Common myeloid progenitor, CD34-positive (primary cell): Measurements from ENCODE around the gene MBOAT7.

ENCODE experiments used
- CTCF ChIA-PET: fragments of 350-600 bp; sonication (Branson Sonifier 250); formaldehyde crosslinking; loops from one replicate; lab custom pipeline; 2021; ENCODE audit warnings: antibody characterized with exemption; lab: Charles Lee
- POLR2A ChIA-PET: fragments of 350-600 bp; sonication (Branson Sonifier 250); formaldehyde crosslinking; loops from one replicate; lab custom pipeline; 2021; ENCODE audit warnings: antibody characterized with exemption; lab: Charles Lee
- DNase-seq, 3 donors: peaks; one replicate each; pipeline versions ENCODE4 v3.0.0 to v3.0.0-alpha.2; 2013
- H3K27ac ChIP-seq, 2 experiments: 1 replicate in 1 of 2; 2 replicates in 1 of 2; pipeline ENCODE4 v1.7.0; 2013; ENCODE audit warnings: inconsistent platforms in 2 of 2, low read length in 2 of 2, mild to moderate bottlenecking in 2 of 2, low read depth in 1 of 2, moderate library complexity in 1 of 2; ENCODE audit not compliant: severe bottlenecking in 2 of 2, insufficient read depth in 1 of 2, poor library complexity in 1 of 2
- H3K27me3 ChIP-seq, 5 experiments: replicated peaks in 2 of 5; 1 replicate in 3 of 5; 2 replicates in 2 of 5; pipeline versions ENCODE4 v1.6.1 to v1.7.0; 2013; ENCODE audit warnings: low read length in 4 of 5, mild to moderate bottlenecking in 2 of 5, moderate library complexity in 2 of 5, inconsistent platforms in 1 of 5; ENCODE audit not compliant: insufficient read depth in 5 of 5, control insufficient read depth in 4 of 5
- H3K36me3 ChIP-seq, 4 experiments: 1 replicate in 2 of 4; 2 replicates in 2 of 4; pipeline versions ENCODE4 v1.6.1 to v1.7.0; 2013; ENCODE audit warnings: low read length in 3 of 4, control low read depth in 1 of 4, mild to moderate bottlenecking in 1 of 4; ENCODE audit not compliant: control insufficient read depth in 4 of 4, insufficient read depth in 4 of 4
- H3K4me1 ChIP-seq, 4 experiments: 1 replicate in 3 of 4; 2 replicates in 1 of 4; pipeline versions ENCODE4 v1.6.1 to v1.7.1; 2013; ENCODE audit warnings: low read length in 3 of 4, mild to moderate bottlenecking in 3 of 4, control low read depth in 1 of 4, inconsistent platforms in 1 of 4, moderate library complexity in 1 of 4; ENCODE audit not compliant: control insufficient read depth in 4 of 4, insufficient read depth in 4 of 4; ENCODE audit errors: control extremely low read depth in 1 of 4
- H3K4me3 ChIP-seq, 7 experiments: 1 replicate in 4 of 7; 2 replicates in 3 of 7; pipeline versions ENCODE4 v1.5.1 to v1.7.0; 2013; ENCODE audit warnings: mild to moderate bottlenecking in 7 of 7, low read length in 6 of 7, moderate library complexity in 6 of 7, inconsistent platforms in 2 of 7, low read depth in 2 of 7, control low read depth in 1 of 7; ENCODE audit not compliant: insufficient read depth in 4 of 7, control insufficient read depth in 1 of 7; ENCODE audit errors: extremely low read depth in 1 of 7
- H3K9me3 ChIP-seq, 5 experiments: 1 replicate in 4 of 5; 2 replicates in 1 of 5; pipeline versions ENCODE4 v1.6.1 to v1.7.1; 2013; ENCODE audit warnings: low read length in 4 of 5, mild to moderate bottlenecking in 2 of 5, inconsistent platforms in 1 of 5, low read depth in 1 of 5, moderate library complexity in 1 of 5; ENCODE audit not compliant: control insufficient read depth in 4 of 5, insufficient read depth in 2 of 5; ENCODE audit errors: control extremely low read depth in 1 of 5
- WGBS: methylation state at CpG from one replicate; pipeline ENCODE4 v1.1.5; 2013; ENCODE audit not compliant: insufficient coverage; 5-methylcytosine and 5-hydroxymethylcytosine counted together

Gene MBOAT7

DNA sequence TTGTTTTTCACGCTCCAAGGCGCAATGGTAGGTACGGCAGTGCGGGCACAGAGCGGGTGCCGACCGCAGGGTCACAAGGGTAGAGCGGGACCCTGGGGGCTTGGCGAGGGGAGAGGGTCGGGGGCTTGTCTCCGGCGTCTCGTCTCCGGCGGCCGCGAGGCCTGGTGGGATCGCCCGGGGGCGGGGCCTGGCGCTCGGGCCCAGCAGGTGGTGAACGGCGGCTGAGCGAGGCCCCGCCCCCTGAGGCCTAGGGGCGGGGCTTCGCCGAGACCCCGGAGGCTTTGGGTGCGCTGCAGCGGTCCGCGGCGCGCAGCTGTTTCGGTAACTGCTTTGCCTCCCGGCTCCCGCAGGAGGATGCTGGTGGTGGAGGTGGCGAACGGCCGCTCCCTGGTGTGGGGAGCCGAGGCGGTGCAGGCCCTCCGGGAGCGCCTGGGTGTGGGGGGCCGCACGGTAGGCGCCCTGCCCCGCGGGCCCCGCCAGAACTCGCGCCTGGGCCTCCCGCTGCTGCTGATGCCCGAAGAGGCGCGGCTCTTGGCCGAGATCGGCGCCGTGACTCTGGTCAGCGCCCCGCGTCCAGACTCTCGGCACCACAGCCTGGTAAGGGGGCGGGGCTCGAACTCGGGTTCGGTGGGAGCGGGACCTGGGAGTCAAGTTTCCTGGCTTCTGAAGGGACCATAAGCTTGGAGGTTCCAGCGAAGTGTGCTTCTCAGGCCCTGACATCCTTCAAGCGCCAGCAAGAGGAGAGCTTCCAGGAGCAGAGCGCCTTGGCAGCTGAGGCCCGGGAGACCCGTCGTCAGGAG is 1.8 kb upstream of the MBOAT7 start, which contains the start of gene TSEN34:
Gene TSEN34, plus strand, starts transcription at position 298 of the 800 bp plus-strand sequence. Its CDS starts 57 bp downstream, at position 355.
- H3K27me3 ChIP-seq: no peaks in the 10 kb centered on the region
- DNase-seq: peak in 2 of 3 donors; percentile 88 to 92
- no peaks in the 10 kb centered on the region for H3K9me3 ChIP-seq
- peaks cover 4 to 37% (median 32%) of the 10 kb centered on the region in 4 experiments for H3K4me1 ChIP-seq
- H3K36me3 ChIP-seq: peaks cover 6 to 34% (median 22%) of the 10 kb centered on the region in 4 experiments
- CTCF ChIA-PET: interaction anchor here (1.3 to 2.7 kb wide), 4 partner anchors 11 to 75 kb away, joined by 3 to 13 read pairs (median 6); no protein-coding TSS in a partner anchor
- peak within 1 kb of the TSS; percentile 67 to 94 (median 81) for H3K4me3 ChIP-seq
- H3K27ac ChIP-seq: peak within 1 kb of the TSS; percentile 96 to 98
- POLR2A ChIA-PET: interaction anchor here (0.8 to 6.0 kb wide), 5 partner anchors 9 to 19 kb away, joined by 3 to 95 read pairs (median 5); partner anchors contain the start of gene RPS9
- WGBS: 0% methylated on average over 58 of the region's 77 CpGs

GRCh38 chr19:54190503-54191010 is 1.2 kb upstream of the MBOAT7 start:
- peaks cover 7 to 34% (median 24%) of the 10 kb centered on the region in 4 experiments for H3K36me3 ChIP-seq
- ChIA-PET CTCF (interaction anchor here (1.7 to 2.7 kb wide), 3 partner anchors 12 to 19 kb away, joined by 4 to 13 read pairs (median 9); no protein-coding TSS in a partner anchor), POLR2A (interaction anchor here (0.7 to 6.0 kb wide), 4 partner anchors 10 to 36 kb away, joined by 3 to 95 read pairs (median 16); partner anchors contain the start of gene RPS9)
- 0% methylated on average over 53 of the region's 56 CpGs for WGBS
- H3K27ac ChIP-seq: peak overlapping the region; percentile 96 to 98
- peaks cover 4 to 37% (median 32%) of the 10 kb centered on the region in 4 experiments for H3K4me1 ChIP-seq
- no peaks in the 10 kb centered on the region for H3K9me3 ChIP-seq
- peak; percentile 99 to 100 (median 100) for DNase-seq
- H3K27me3 ChIP-seq: no peaks in the 10 kb centered on the region
- H3K4me3 ChIP-seq: peak overlapping the region; percentile 67 to 94 (median 81)

GRCh38 chr19:54189735-54190502 is 539 bp upstream of the MBOAT7 start:
- ChIA-PET POLR2A (interaction anchor here (0.6 to 6.0 kb wide), 9 partner anchors 10 to 53 kb away, joined by 3 to 95 read pairs (median 5); partner anchors contain the start of genes CNOT3, LENG1 and RPS9), CTCF (interaction anchor here (0.6 to 3.8 kb wide), 10 partner anchors 9 to 211 kb away, joined by 3 to 24 read pairs (median 8); partner anchors contain the start of genes LENG1 and TMC4)
- Histone ChIP-seq H3K4me3 (peak overlapping the region; percentile 67 to 94 (median 89)), H3K36me3 (peaks cover 11 to 39% (median 26%) of the 10 kb centered on the region in 4 experiments), H3K4me1 (peaks cover 4 to 37% (median 32%) of the 10 kb centered on the region in 4 experiments), H3K27ac (peak overlapping the region; percentile 96 to 98), H3K27me3 (no peaks in the 10 kb centered on the region), H3K9me3 (no peaks in the 10 kb centered on the region)
- under 1% methylated on average over 65 of the region's 65 CpGs for WGBS
- peak; percentile 100 for DNase-seq

DNA sequence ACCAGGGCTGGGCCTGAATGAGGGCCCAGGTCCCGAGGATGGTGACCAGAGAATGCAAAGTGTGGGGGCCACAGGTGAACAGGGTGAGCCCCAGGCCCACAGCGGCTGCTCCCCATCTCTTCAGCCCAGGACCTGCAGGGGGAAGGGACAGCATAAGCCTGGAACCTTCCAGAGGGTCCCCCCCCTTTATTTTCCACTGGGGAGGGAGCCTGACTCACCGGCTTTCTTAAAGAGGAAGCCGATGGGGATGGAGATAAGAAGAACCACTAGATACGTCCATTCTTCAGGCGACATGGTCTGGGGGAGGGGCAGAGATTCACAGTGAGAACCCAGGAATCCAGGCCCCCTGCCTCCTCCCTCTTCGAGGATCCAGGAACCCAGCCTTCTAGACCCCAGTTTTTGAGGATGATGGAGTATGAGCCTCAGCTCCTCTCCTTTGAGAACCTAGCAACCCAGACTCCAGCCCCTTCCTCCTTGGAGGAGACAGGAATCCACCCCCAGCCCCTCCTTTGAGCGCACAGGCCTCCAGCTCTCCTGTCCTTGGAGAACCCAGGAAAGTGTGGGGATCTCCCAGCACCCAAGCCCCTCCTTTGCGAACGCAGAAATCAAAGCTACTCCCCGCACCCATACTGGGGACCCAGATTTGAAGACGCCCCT is 1.0 kb downstream of the MBOAT7 start:
- Histone ChIP-seq H3K4me1 (peaks cover 4 to 37% (median 35%) of the 10 kb centered on the region in 4 experiments), H3K4me3 (peak overlapping the region; percentile 67 to 94 (median 89)), H3K9me3 (no peaks in the 10 kb centered on the region), H3K36me3 (peaks cover 10 to 32% (median 29%) of the 10 kb centered on the region in 4 experiments), H3K27me3 (no peaks in the 10 kb centered on the region), H3K27ac (peak overlapping the region; percentile 96 to 98)
- POLR2A ChIA-PET: interaction anchor here (0.6 to 6.0 kb wide), 7 partner anchors 10 to 979 kb away, joined by 3 to 95 read pairs (median 4); partner anchors contain the start of gene RPS9
- 0% methylated on average over 7 of the region's 12 CpGs for WGBS
- CTCF ChIA-PET: interaction anchor here (1.0 to 4.2 kb wide), 9 partner anchors 8 to 46 kb away, joined by 3 to 28 read pairs (median 9); partner anchors contain the start of gene TMC4
- DNase-seq: peak; percentile 92 to 98 (median 97)

GRCh38 chr19:54186934-54187381 is 2.4 kb downstream of the MBOAT7 start:
- Histone ChIP-seq H3K4me1 (peaks cover 4 to 31% (median 28%) of the 10 kb centered on the region in 4 experiments), H3K27ac (peak overlapping the region; percentile 96 to 98), H3K36me3 (peaks cover 7 to 39% (median 31%) of the 10 kb centered on the region in 4 experiments), H3K9me3 (no peaks in the 10 kb centered on the region), H3K4me3 (peak overlapping the region in 4 of 7 experiments; percentile 55 to 94 (median 88)), H3K27me3 (no peaks in the 10 kb centered on the region)
- DNase-seq: no peak
- 87% methylated on average over 9 of the region's 11 CpGs for WGBS
- POLR2A ChIA-PET: interaction anchor here (1.1 to 6.0 kb wide), 2 partner anchors 13 to 23 kb away, joined by 5 to 95 read pairs; no protein-coding TSS in a partner anchor
- CTCF ChIA-PET: interaction anchor here (0.7 to 4.2 kb wide), 8 partner anchors 11 to 79 kb away, joined by 3 to 28 read pairs (median 5); partner anchors contain the start of gene TMC4
